Ishikawa (cell line): ENCODE data around the gene GHRL.

ENCODE experiments used
- CEBPB ChIP-seq: IDR thresholded peaks from 2 replicates; pipeline ENCODE4 v1.6.1; 2012
- CREB1 ChIP-seq: IDR thresholded peaks from 2 replicates; pipeline ENCODE4 v1.6.1; 2012; ENCODE audit warnings: low read depth
- EGR1 ChIP-seq: IDR thresholded peaks from 2 replicates; pipeline ENCODE4 v1.6.1; 2012
- EP300 ChIP-seq: IDR thresholded peaks from 2 replicates; pipeline ENCODE4 v1.6.1; 2012; ENCODE audit warnings: borderline replicate concordance
- RAD21 ChIP-seq: IDR thresholded peaks from 2 replicates; pipeline ENCODE4 v1.6.1; 2012; ENCODE audit warnings: low read depth
- TCF12 ChIP-seq: IDR thresholded peaks from 2 replicates; pipeline ENCODE4 v1.6.1; 2012; ENCODE audit warnings: low read depth
- TEAD4 ChIP-seq: IDR thresholded peaks from 2 replicates; pipeline ENCODE4 v1.6.1; 2012
- YY1 ChIP-seq: IDR thresholded peaks from 2 replicates; pipeline ENCODE4 v1.6.1; 2012; ENCODE audit warnings: low read depth
- ZBTB7A ChIP-seq: IDR thresholded peaks from 2 replicates; pipeline ENCODE4 v1.6.1; 2012; ENCODE audit warnings: low read depth
- TF ChIP-seq, protein P1 (sequence below): IDR thresholded peaks from 2 replicates; pipeline ENCODE4 v1.6.1; 2012
- TF ChIP-seq, protein P2 (sequence below): IDR thresholded peaks from 2 replicates; pipeline ENCODE4 v1.6.1; 2012; ENCODE audit warnings: low read depth, mild to moderate bottlenecking

GRCh38 chr3:10308678-10309077, 15.9 kb upstream of the GHRL start:
- TF ChIP-seq EP300 (no peak), RAD21 (no peak), EGR1 (no peak), CEBPB (no peak), TCF12 (no peak), YY1 (no peak), ZBTB7A (no peak), TEAD4 (no peak), CREB1 (no peak)
- TF ChIP-seq, protein P1, sequence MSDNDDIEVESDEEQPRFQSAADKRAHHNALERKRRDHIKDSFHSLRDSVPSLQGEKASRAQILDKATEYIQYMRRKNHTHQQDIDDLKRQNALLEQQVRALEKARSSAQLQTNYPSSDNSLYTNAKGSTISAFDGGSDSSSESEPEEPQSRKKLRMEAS, result no peak
- TF ChIP-seq, protein P2, sequence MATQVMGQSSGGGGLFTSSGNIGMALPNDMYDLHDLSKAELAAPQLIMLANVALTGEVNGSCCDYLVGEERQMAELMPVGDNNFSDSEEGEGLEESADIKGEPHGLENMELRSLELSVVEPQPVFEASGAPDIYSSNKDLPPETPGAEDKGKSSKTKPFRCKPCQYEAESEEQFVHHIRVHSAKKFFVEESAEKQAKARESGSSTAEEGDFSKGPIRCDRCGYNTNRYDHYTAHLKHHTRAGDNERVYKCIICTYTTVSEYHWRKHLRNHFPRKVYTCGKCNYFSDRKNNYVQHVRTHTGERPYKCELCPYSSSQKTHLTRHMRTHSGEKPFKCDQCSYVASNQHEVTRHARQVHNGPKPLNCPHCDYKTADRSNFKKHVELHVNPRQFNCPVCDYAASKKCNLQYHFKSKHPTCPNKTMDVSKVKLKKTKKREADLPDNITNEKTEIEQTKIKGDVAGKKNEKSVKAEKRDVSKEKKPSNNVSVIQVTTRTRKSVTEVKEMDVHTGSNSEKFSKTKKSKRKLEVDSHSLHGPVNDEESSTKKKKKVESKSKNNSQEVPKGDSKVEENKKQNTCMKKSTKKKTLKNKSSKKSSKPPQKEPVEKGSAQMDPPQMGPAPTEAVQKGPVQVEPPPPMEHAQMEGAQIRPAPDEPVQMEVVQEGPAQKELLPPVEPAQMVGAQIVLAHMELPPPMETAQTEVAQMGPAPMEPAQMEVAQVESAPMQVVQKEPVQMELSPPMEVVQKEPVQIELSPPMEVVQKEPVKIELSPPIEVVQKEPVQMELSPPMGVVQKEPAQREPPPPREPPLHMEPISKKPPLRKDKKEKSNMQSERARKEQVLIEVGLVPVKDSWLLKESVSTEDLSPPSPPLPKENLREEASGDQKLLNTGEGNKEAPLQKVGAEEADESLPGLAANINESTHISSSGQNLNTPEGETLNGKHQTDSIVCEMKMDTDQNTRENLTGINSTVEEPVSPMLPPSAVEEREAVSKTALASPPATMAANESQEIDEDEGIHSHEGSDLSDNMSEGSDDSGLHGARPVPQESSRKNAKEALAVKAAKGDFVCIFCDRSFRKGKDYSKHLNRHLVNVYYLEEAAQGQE, result no peak
